Measurements from ENCODE around the gene SLC5A5.

Gene SLC5A5

GRCh38 chr19:17847538-17848366, 24.0 kb upstream of the SLC5A5 start, which contains the start of gene JAK3:
JAK3 (minus strand) TSS chr19:17847982; CDS start chr19:17844417, 3,565 bp downstream.
- DNase-seq = peak; percentile 84

GRCh38 chr19:17848595-17849292, 23.0 kb upstream of the SLC5A5 start:
- DNase-seq = peak; percentile 40

- DNase-seq = no peak
These were observed 17.7 kb upstream of the SLC5A5 start for GRCh38 chr19:17854061-17854460.

DNA sequence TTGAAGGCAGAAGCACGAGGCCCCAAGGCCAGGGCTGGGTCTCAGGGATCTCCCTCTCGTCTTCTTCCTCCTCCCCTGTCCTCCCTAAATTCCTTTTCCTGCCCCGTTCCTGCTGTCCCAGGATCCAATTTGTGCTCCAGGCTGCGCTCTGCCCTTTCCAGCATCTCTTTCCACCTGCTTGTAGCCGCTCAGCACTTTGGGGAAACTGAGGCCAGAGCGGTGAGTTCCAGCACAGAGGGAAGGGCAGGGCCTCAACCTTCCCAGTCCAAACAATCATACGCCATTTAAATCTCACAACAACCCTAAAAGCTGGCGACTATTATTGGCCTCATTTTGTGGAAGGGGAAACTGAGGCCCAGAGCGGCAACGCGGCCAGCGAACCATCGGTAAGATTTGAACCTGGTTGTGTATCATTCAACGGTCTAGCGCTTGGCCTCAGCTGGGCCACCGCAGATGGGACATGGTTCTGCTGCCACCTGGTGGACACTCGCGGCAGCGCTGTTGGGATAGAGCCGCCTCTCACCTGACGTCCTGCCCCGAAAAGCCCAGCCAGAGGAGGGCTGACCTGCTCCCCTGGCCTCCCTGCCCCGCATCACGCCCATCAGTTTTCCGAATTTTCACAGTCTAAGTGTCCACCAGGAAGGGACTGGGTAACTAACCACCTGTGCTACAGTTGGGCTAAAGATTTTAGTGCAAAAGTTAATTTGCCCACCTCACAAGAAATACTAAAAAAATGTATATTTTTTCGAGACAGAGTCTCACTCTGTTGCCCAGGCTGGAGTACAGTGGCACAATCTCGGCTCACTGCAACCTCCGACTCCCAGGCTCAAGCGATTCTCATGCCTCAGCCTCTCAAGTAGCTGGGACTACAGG, 16.2 kb upstream of the SLC5A5 start:
- peak; percentile 89 for DNase-seq

DNA sequence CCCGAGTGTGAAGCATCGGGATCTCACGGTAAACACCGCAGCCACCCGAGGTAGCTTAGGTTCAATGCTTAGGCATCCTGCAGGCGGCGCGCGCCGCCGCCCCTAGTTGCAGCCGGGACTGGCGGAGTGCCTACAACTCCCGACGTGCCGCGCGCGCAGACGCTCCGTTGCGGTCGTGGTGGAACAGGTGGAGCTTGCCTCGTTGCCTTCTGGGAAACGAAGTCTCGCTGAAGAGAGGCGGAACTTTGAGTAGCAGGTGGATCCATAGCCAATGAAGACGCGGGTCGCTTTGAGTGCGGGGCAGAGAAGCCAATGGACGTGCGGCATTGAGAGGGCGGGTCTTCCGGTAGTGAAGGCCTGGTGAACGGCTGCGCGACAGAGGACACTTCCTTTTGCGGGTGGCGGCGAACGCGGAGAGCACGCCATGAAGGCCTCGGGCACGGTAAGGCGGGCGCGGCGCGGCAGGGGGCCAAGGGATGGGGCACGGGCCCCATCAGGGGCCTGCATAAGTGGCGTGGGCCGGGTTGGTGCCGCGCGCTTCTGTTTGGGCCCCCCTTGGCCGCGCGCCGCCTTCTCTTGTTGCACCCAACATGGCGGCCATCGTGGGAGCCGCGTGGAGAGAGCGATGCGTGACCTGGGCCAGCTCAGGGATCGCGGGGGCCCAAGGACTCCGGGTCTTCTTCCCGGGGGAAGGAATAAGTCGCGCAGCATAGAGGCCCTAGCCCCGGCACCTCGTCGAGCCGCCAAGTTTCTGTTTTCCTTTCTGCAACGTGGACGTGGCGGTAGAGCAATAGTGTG, 12.0 kb upstream of the SLC5A5 start, which contains the start of gene RPL18A:
RPL18A (plus strand) TSS at position 378 of the 798 bp plus-strand sequence; CDS start at position 425, 47 bp downstream.
- DNase-seq = peak; percentile 100

GRCh38 chr19:17860331-17860992, 11.3 kb upstream of the SLC5A5 start:
- DNase-seq = peak; percentile 34

- DNase-seq = peak; percentile 7
These were observed 10.8 kb upstream of the SLC5A5 start for GRCh38 chr19:17860993-17861360.

DNA sequence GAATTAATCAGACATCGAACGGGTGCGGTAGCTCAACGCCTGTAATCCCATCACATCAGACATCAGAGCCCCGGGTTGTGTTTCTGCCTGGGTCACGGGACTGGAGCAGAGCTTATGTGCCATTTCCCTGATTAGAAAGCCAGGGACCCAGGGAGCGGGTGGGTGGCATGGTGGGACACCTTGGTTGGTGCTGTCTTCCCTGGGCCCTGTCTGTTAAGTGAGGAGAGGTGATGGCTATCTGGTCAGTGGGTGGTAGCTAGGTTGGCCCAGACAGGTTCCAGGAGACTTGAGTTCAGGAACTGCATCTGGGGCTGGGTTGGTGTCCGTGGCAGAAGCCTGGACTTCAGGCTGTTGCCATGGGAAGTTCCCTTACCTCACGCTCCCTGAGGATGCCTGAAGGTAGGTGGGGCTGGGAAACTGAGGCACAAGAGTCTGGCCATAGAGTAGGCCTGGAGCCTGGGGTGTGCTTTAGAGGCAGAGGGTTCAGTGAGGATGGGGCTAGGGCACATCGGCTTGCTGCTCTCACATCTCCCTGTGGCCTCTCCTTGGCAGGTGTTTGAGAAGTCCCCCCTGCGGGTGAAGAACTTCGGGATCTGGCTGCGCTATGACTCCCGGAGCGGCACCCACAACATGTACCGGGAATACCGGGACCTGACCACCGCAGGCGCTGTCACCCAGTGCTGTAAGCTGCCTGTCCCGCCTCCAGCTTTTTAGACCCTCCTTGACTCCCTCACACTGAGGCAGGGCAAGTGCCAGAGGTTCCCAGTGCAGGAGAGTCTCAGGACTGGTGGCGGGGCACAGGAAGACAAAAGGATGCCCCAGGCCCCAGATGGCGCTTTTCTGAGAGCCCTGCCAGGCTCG, 10.0 kb upstream of the SLC5A5 start:
- peak; percentile 22 for DNase-seq

DNA sequence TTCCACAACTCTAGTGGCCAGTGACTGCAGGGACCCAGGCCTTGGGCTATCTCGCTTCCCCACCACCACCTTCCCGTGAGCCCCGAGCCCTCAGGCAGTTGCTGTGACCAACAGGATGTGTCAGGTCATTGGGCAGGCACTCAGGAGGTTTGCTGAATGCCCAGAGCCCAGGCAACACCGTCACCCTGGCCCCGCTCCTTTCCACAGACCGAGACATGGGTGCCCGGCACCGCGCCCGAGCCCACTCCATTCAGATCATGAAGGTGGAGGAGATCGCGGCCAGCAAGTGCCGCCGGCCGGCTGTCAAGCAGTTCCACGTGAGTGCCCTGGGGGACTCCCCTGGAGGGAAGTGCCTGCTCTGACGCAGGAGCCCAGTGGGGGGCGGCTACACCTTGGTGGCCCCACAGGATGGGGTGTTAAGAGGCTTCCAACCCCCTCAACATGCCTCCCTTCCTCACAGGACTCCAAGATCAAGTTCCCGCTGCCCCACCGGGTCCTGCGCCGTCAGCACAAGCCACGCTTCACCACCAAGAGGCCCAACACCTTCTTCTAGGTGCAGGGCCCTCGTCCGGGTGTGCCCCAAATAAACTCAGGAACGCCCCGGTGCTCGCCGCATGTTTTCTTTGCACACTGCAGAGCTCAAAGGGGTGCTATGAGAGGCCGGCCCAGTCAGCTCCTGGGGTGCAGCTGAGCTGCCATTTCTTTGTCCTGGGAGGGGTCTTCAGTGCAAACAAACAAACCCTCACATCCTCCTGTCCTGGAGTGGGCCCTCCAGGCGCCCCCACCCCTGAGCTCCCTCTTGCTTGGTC, 8.8 kb upstream of the SLC5A5 start:
- peak; percentile 15 for DNase-seq

GRCh38 chr19:17863520-17864182, 8.1 kb upstream of the SLC5A5 start:
- peak; percentile 18 for DNase-seq

GRCh38 chr19:17865364-17866311, 6.1 kb upstream of the SLC5A5 start:
- peak; percentile 63 for DNase-seq

- DNase-seq = peak; percentile 8
These were observed 5.3 kb upstream of the SLC5A5 start for GRCh38 chr19:17866312-17866963.

- DNase-seq = no peak
These were observed 4.7 kb upstream of the SLC5A5 start for GRCh38 chr19:17866964-17867486.

GRCh38 chr19:17868669-17869068, 3.1 kb upstream of the SLC5A5 start:
- no peak for DNase-seq

DNA sequence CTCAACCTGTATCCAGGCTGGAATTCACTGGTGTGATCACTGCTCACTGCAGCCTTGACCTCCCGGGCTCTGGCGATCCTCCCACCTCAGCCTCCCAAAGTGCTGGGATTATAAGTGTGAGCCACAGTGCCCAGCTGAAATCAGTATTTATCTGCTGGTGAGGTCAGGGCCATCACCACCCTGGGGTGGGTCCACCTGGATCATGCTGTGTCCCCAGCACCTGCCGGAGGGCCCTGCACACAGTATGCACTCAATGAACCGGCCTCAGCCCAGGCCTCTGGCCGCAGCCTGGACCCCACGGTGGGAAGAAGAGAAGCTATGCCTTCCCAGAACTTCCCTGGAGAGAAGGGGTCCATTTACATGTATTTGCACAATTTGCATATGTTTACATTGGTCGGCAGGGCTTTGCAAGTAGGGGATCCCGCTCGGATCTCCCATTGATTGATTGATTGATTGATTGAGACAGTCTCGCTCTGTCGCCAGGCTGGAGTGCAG, 2.6 kb upstream of the SLC5A5 start:
- no peak for DNase-seq

- DNase-seq = no peak
These were observed 490 bp upstream of the SLC5A5 start for GRCh38 chr19:17871032-17871877.

Measured in hematopoietic multipotent progenitor cell treated with erythropoietin and hydrocortisone succinate and interleukin-3 and kit ligand, for 4 days (in vitro differentiated cells).